Prostate gland (tissue), 2 donors: ENCODE data around the gene CCDC86. TPM values are rescaled to one million over a fixed set of nuclear protein-coding genes. Genes with fewer than 3 reads are reported as not detected.

Experiments
- DNase-seq: peaks from one replicate; pipeline ENCODE4 v3.0.0-alpha.2; 2019; ENCODE audit warnings: low spot score
- H3K27ac ChIP-seq, 2 donors: fragments of 200-600 bp; sonication (generic); 2 replicates each; pipeline ENCODE4 v1.5.1; 2017 to 2019
- H3K27me3 ChIP-seq: fragments of 200-600 bp; sonication (generic); replicated peaks from 2 replicates; pipeline ENCODE4 v1.5.1; 2019; ENCODE audit not compliant: insufficient read depth
- H3K36me3 ChIP-seq, 2 donors: fragments of 200-600 bp; sonication (generic); 1 replicate in 1 of 2; 2 replicates in 1 of 2; pipeline versions ENCODE4 v1.5.1 to v1.8.1; 2017 to 2019
- H3K4me1 ChIP-seq: fragments of 200-600 bp; sonication (generic); replicated peaks from 2 replicates; pipeline ENCODE4 v1.5.1; 2019
- H3K4me3 ChIP-seq, 2 donors: fragments of 200-600 bp; sonication (generic); 2 replicates each; pipeline ENCODE4 v1.5.1; 2017 to 2019
- H3K9me3 ChIP-seq: fragments of 200-600 bp; sonication (generic); 2 replicates; pipeline ENCODE4 v1.5.1; 2017
- CTCF ChIP-seq, 4 experiments: fragments of 200-600 bp in 2 of 4; fragments of 450-650 bp in 2 of 4; sonication (generic) in 2 of 4; IDR thresholded peaks; 1 replicate in 3 of 4; 2 replicates in 1 of 4; pipeline ENCODE4 v1.5.1; 2016 to 2019; ENCODE audit warnings: antibody characterized with exemption in 4 of 4, mild to moderate bottlenecking in 2 of 4, moderate library complexity in 2 of 4
- POLR2A ChIP-seq: fragments of 450-650 bp; IDR thresholded peaks from one replicate; pipeline ENCODE4 v1.6.1; 2016; ENCODE audit warnings: antibody characterized with exemption, mild to moderate bottlenecking
- POLR2AphosphoS5 ChIP-seq: sonication (generic); formaldehyde crosslinking; IDR thresholded peaks from one replicate; pipeline ENCODE4 v1.6.1; 2017; ENCODE audit warnings: antibody characterized with exemption
- WGBS: methylation state at CpG from one replicate; pipeline ENCODE4 v1.1.5; 2018; 5-methylcytosine and 5-hydroxymethylcytosine counted together
- intact Hi-C: fragments of 100-400 bp; cut with DNase I; formaldehyde crosslinking; loops from one replicate; pipeline ENCODE4 v1.14.2; 2022
- total RNA-seq, 2 donors: library from RNA; depleted of rRNA; stranded (reverse); fragments of >200 nt; gene quantifications; one replicate each; pipeline ENCODE4 v1.1.0, GENCODE V29; 2016

Gene CCDC86
- total RNA-seq, 2 donors from 2014 or later = 48.7 to 56.7 TPM

- intact Hi-C loops = no loop called here
- Histone ChIP-seq H3K4me3 (no peak overlapping the region), H3K36me3 (peaks cover 3 to 10% of the 10 kb centered on the region in 2 donors), H3K4me1 (no peaks in the 10 kb centered on the region), H3K9me3 (no peaks in the 10 kb centered on the region), H3K27ac (no peak overlapping the region), H3K27me3 (no peaks in the 10 kb centered on the region)
- TF ChIP-seq POLR2AphosphoS5 (no peak), CTCF (IDR thresholded peaks at IDR 0.05) (no peak), POLR2A (no peak)
- no peak for DNase-seq
- WGBS = 57% methylated on average over 78 of the region's 78 CpGs
Observed at GRCh38 chr11:60852117-60852981, 10.4 kb downstream of the CCDC86 start.

GRCh38 chr11:60852982-60853950, 11.4 kb downstream of the CCDC86 start:
- Histone ChIP-seq H3K36me3 (peaks cover 3 to 9% of the 10 kb centered on the region in 2 donors), H3K4me3 (no peak overlapping the region), H3K9me3 (no peaks in the 10 kb centered on the region), H3K27me3 (no peaks in the 10 kb centered on the region), H3K4me1 (no peaks in the 10 kb centered on the region), H3K27ac (no peak overlapping the region)
- DNase-seq = no peak
- intact Hi-C loops = no loop called here
- 90% methylated on average over 68 of the region's 68 CpGs for WGBS
- TF ChIP-seq POLR2AphosphoS5 = no peak

GRCh38 chr11:60854140-60854846, 12.4 kb downstream of the CCDC86 start:
- Histone ChIP-seq H3K27ac (no peak overlapping the region), H3K4me3 (no peak overlapping the region), H3K4me1 (no peaks in the 10 kb centered on the region), H3K36me3 (peaks cover 3 to 5% of the 10 kb centered on the region in 2 donors), H3K9me3 (no peaks in the 10 kb centered on the region), H3K27me3 (no peaks in the 10 kb centered on the region)
- 87% methylated on average over 8 of the region's 8 CpGs for WGBS
- intact Hi-C loops = no loop called here
- no peak for TF ChIP-seq POLR2A
- no peak for TF ChIP-seq POLR2AphosphoS5
- TF ChIP-seq CTCF (IDR thresholded peaks at IDR 0.05) = no peak
- DNase-seq = no peak

- H3K9me3 ChIP-seq = no peaks in the 10 kb centered on the region
- H3K4me3 ChIP-seq = no peak overlapping the region
- H3K27ac ChIP-seq = no peak overlapping the region
- H3K36me3 ChIP-seq = peaks cover 3 to 5% of the 10 kb centered on the region in 2 donors
- WGBS = 60% methylated on average over 8 of the region's 8 CpGs
- TF ChIP-seq POLR2A (no peak), POLR2AphosphoS5 (no peak), CTCF (IDR thresholded peaks at IDR 0.05) (no peak)
- H3K27me3 ChIP-seq = no peaks in the 10 kb centered on the region
- no peak for DNase-seq
- intact Hi-C loops = no loop called here
- no peaks in the 10 kb centered on the region for H3K4me1 ChIP-seq
Observed at GRCh38 chr11:60854847-60855725, 13.2 kb downstream of the CCDC86 start.
